ENCODE results near the gene RNU6-9.

GRCh38 chr19:899336-900042 lies 6.2 kb downstream of the RNU6-9 start:
- TF ChIP-seq CTCF (IDR thresholded peaks at IDR 0.05): no peak
- no peak for TF ChIP-seq POLR2A (IDR thresholded peaks at IDR 0.05)
- TF ChIP-seq POLR2AphosphoS5 (IDR thresholded peaks at IDR 0.05): no peak
- TF ChIP-seq EP300 (IDR thresholded peaks at IDR 0.05): no peak

Data from suprapubic skin (tissue), 4 donors.